Esophagus muscularis mucosa (tissue), 4 donors: Measurements from ENCODE around the gene NOTCH4. TPM values are rescaled to one million over a fixed set of nuclear protein-coding genes. Genes with fewer than 3 reads are reported as not detected.

Experiments
- DNase-seq: peaks from one replicate; pipeline ENCODE4 v3.0.0-alpha.2; 2017; ENCODE audit errors: extremely low spot score
- H3K27ac ChIP-seq, 4 donors: fragments of 200-600 bp; sonication (generic); replicated peaks in 1 of 4; 1 replicate in 3 of 4; 2 replicates in 1 of 4; pipeline ENCODE4 v1.5.1; 2016 to 2019; ENCODE audit warnings: mild to moderate bottlenecking in 1 of 4
- H3K27me3 ChIP-seq, 4 donors: fragments of 200-600 bp; sonication (generic); one replicate each; pipeline versions ENCODE4 v1.5.1 to v1.6.0; 2016 to 2019
- H3K36me3 ChIP-seq, 4 donors: fragments of 200-600 bp; sonication (generic); one replicate each; pipeline ENCODE4 v1.5.1; 2016 to 2019
- H3K4me1 ChIP-seq, 4 donors: fragments of 200-600 bp; sonication (generic); one replicate each; pipeline ENCODE4 v1.5.1; 2016 to 2019
- H3K4me3 ChIP-seq, 4 donors: fragments of 200-600 bp; sonication (generic); 1 replicate in 2 of 4; 2 replicates in 2 of 4; pipeline ENCODE4 v1.5.1; 2016 to 2019; ENCODE audit warnings: mild to moderate bottlenecking in 4 of 4, moderate library complexity in 1 of 4
- H3K9me3 ChIP-seq, 4 donors: fragments of 200-600 bp; sonication (generic); 1 replicate in 3 of 4; 2 replicates in 1 of 4; pipeline ENCODE4 v1.5.1; 2016 to 2019
- EP300 ChIP-seq: sonication (generic); formaldehyde crosslinking; IDR thresholded peaks from one replicate; pipeline ENCODE4 v1.6.1; 2017; ENCODE audit warnings: antibody characterized with exemption
- POLR2A ChIP-seq: fragments of 450-650 bp; IDR thresholded peaks from one replicate; pipeline ENCODE4 v1.6.1; 2017; ENCODE audit warnings: antibody characterized with exemption, moderate library complexity, mild to moderate bottlenecking, low read depth
- POLR2AphosphoS5 ChIP-seq, 2 donors: sonication (generic); formaldehyde crosslinking; IDR thresholded peaks; one replicate each; pipeline ENCODE4 v1.6.1; 2017; ENCODE audit warnings: antibody characterized with exemption in 2 of 2
- WGBS: methylation state at CpG from one replicate; pipeline ENCODE4 v1.1.5; 2018; 5-methylcytosine and 5-hydroxymethylcytosine counted together
- intact Hi-C: fragments of 100-400 bp; cut with DNase I; formaldehyde crosslinking; loops from one replicate; pipeline ENCODE4 v1.15.1; 2023
- total RNA-seq, 4 donors: library from RNA; depleted of rRNA; stranded (reverse); fragments of >200 nt; gene quantifications; one replicate each; pipeline versions ENCODE4 v1.1.0 to v1.2.1, GENCODE V29; 2016
- TF ChIP-seq, protein P1 (sequence below), 3 experiments: fragments of 200-600 bp in 2 of 3; fragments of 450-650 bp in 1 of 3; sonication (generic) in 2 of 3; IDR thresholded peaks; one replicate each; pipeline ENCODE4 v1.5.1; 2017 to 2019; ENCODE audit warnings: antibody characterized with exemption in 3 of 3, mild to moderate bottlenecking in 2 of 3, moderate library complexity in 1 of 3

The NOTCH4 gene
- total RNA-seq, 4 donors from 2014 or later: 16.6 to 30.6 (median 19.8) TPM

DNA sequence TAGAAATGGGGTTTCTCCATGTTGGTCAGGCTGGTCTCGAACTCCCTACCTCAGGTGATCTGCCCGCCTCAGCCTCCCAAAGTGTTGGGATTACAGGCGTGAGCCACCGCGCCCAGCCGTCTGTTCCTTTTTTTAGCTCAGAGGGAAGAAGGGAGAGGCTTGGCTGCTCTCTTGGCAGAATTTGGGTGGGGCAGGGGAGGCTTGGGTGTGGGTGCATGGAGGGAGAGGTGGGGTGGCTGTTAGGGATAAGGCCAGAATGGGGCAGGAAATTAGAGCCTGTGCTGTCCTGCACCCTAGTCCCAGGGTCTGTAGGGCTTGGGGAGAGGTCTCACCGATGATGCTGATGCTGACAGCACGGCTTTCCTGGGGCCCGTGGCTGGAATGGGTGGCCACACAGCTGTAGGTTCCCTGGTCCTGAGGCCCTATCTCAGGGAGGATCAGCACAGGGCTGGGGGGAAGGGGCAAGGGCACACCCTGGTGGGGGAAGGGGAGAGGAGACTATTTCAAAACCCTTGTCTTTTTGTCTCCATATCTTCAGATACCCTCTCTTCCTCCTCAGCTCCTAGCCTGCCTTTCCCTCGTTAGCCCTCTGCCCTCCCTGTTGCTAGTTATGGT lies 41.8 kb downstream of the NOTCH4 start:
- Histone ChIP-seq H3K27me3 (no peaks in the 10 kb centered on the region), H3K36me3 (peaks cover 7 to 53% (median 41%) of the 10 kb centered on the region in 4 donors), H3K27ac (peak overlapping the region; percentile 84 to 99 (median 98)), H3K9me3 (no peaks in the 10 kb centered on the region), H3K4me1 (peaks cover 58 to 79% (median 74%) of the 10 kb centered on the region in 4 donors), H3K4me3 (no peak overlapping the region)
- WGBS: 75% methylated on average over 10 of the region's 10 CpGs
- TF ChIP-seq POLR2A (no peak), EP300 (no peak), POLR2AphosphoS5 (IDR thresholded peaks at IDR 0.05) (no peak)
- TF ChIP-seq, protein P1, sequence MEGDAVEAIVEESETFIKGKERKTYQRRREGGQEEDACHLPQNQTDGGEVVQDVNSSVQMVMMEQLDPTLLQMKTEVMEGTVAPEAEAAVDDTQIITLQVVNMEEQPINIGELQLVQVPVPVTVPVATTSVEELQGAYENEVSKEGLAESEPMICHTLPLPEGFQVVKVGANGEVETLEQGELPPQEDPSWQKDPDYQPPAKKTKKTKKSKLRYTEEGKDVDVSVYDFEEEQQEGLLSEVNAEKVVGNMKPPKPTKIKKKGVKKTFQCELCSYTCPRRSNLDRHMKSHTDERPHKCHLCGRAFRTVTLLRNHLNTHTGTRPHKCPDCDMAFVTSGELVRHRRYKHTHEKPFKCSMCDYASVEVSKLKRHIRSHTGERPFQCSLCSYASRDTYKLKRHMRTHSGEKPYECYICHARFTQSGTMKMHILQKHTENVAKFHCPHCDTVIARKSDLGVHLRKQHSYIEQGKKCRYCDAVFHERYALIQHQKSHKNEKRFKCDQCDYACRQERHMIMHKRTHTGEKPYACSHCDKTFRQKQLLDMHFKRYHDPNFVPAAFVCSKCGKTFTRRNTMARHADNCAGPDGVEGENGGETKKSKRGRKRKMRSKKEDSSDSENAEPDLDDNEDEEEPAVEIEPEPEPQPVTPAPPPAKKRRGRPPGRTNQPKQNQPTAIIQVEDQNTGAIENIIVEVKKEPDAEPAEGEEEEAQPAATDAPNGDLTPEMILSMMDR (IDR thresholded peaks at IDR 0.05): no peak
- intact Hi-C loops: no loop called here
- DNase-seq: no peak

DNA sequence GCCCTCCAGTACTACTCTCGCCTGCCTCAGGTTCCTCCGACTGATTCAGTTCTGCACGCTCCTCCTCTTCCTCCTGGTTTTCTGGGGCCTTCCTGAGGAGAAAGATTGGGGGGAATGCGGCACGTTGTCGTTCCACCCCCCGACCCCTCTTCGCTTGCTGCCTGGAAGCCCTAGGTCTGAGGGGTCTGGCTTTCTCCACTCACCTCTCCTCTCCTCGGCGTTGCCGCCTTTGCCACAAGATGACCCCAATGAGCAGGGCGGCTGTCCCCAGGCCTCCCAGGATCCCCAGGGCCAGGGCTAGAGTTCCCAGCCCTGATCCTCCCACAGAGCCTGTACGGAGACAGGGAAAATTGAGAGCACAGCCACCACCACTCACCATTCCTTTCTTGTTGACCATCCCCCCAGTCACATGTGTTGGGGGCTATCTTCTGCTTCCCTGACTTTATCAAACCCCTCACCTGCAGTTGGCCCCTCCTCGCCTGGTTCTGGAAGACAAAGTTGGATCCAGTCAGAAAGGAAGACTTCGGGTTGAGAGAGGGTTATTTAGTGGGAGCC lies 42.6 kb downstream of the NOTCH4 start:
- Histone ChIP-seq H3K9me3 (no peaks in the 10 kb centered on the region), H3K4me3 (no peak overlapping the region), H3K4me1 (peaks cover 58 to 79% (median 74%) of the 10 kb centered on the region in 4 donors), H3K36me3 (peaks cover 0 to 45% (median 33%) of the 10 kb centered on the region in 4 donors), H3K27me3 (no peaks in the 10 kb centered on the region), H3K27ac (peak overlapping the region in 3 of 4 donors; percentile 84 to 99 (median 98))
- TF ChIP-seq EP300 (no peak), POLR2A (no peak), POLR2AphosphoS5 (IDR thresholded peaks at IDR 0.05) (no peak)
- TF ChIP-seq, protein P1 (IDR thresholded peaks at IDR 0.05): no peak
- no peak for DNase-seq
- intact Hi-C loops: no loop called here
- WGBS: 72% methylated on average over 15 of the region's 15 CpGs

DNA sequence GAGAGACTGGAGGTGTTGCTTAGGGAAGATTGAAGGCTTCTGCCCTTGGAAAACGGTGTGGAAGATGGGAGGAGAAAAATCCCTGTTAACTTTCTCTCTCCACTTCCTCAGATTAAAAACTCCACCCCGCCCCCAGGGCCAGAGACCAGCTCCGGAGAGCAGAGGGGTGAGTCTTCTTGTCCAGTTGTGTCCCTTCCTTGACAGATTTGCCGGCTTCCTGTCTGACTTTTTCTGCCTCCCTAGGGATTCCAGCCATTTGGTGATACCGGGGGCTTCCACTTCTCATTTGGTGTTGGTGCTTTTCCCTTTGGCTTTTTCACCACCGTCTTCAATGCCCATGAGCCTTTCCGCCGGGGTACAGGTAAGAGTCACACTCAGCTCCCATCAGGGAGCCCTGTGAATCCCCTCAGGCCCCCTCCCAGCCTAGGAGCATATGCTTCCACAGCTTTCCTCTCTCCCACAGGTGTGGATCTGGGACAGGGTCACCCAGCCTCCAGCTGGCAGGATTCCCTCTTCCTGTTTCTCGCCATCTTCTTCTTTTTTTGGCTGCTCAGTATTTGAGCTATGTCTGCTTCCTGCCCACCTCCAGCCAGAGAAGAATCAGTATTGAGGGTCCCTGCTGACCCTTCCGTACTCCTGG lies 44.0 kb downstream of the NOTCH4 start:
- Histone ChIP-seq H3K9me3 (no peaks in the 10 kb centered on the region), H3K4me3 (peak overlapping the region in 2 of 4 donors; percentile 75 to 85), H3K36me3 (peaks cover 0 to 44% (median 30%) of the 10 kb centered on the region in 4 donors), H3K27ac (peak overlapping the region; percentile 20 to 99 (median 96)), H3K4me1 (peaks cover 59 to 78% (median 73%) of the 10 kb centered on the region in 4 donors), H3K27me3 (no peaks in the 10 kb centered on the region)
- 76% methylated on average over 10 of the region's 10 CpGs for WGBS
- DNase-seq: no peak
- TF ChIP-seq POLR2A: no peak
- no peak for TF ChIP-seq EP300
- no peak for TF ChIP-seq POLR2AphosphoS5 (IDR thresholded peaks at IDR 0.05)
- TF ChIP-seq, protein P1 (IDR thresholded peaks at IDR 0.05): no peak
- intact Hi-C loops: no loop called here

DNA sequence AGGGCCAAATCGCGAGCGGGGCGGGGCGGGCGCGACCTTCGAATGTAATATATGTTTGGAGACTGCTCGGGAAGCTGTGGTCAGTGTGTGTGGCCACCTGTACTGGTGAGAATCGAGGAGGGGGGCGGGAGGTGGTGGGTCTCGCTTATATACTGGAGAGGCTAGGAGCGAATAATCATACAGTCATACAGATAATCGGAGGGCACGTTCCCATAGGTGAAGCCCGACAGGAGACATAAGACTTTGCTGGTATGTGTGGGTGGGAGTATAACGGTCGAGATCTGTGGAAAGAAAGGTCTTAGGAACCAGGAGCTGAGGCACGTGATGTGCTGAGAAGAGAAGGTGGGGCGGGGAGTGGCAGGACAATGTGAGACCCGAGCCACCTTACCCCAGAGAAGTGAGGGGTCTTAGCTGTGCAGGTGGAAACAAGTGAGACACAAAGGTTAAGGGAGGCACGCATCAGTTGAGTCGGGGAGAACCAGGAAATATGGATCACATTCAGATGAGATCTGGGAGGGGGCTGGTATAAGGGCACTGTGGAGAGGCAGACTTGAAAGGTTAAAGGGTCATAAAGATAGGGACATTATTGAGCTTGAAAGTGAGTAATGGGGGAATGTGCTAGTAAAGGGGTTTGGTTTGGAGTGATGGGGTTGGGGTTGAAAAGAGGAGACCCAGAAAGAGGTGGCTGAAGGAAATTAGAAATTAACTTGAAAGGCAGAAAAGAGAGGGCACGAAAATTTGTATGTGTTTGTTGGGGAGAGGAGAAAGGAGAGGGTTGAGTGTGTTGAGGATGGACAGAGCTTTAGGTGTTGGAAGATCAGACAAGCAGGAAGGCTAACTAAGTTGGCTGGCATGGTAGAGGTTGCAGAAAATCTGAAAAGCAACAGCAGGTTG lies 45.1 kb downstream of the NOTCH4 start:
- Histone ChIP-seq H3K4me3 (peak overlapping the region; percentile 74 to 93 (median 80)), H3K9me3 (no peaks in the 10 kb centered on the region), H3K27ac (peak overlapping the region; percentile 94 to 99 (median 96)), H3K27me3 (no peaks in the 10 kb centered on the region), H3K36me3 (peaks cover 0 to 42% (median 28%) of the 10 kb centered on the region in 4 donors), H3K4me1 (peaks cover 54 to 78% (median 73%) of the 10 kb centered on the region in 4 donors)
- intact Hi-C loops: no loop called here
- 6% methylated on average over 15 of the region's 24 CpGs for WGBS
- TF ChIP-seq EP300: no peak
- no peak for TF ChIP-seq POLR2A
- TF ChIP-seq, protein P1 (IDR thresholded peaks at IDR 0.05): no peak
- no peak for TF ChIP-seq POLR2AphosphoS5 (IDR thresholded peaks at IDR 0.05)
- DNase-seq: no peak
